MM.1S (cell line): ENCODE data around the gene ZNF575.

Experiments used
- CTCF ChIP-seq: fragments of 300-600 bp; sonication (generic); IDR thresholded peaks from 2 replicates; pipeline ENCODE4 v1.5.1; 2016; ENCODE audit warnings: antibody characterized with exemption, low read length, mixed read lengths
- EZH2phosphoT487 ChIP-seq: fragments of 300-600 bp; sonication (generic); IDR thresholded peaks from 2 replicates; pipeline ENCODE4 v1.6.1; 2018; ENCODE audit warnings: antibody characterized with exemption, low read length

GRCh38 chr19:43545276-43545675 lies 12.3 kb downstream of the ZNF575 start:
- no peak for TF ChIP-seq CTCF
- TF ChIP-seq EZH2phosphoT487 = no peak
